ENCODE results near the gene TDRKH.

DNA sequence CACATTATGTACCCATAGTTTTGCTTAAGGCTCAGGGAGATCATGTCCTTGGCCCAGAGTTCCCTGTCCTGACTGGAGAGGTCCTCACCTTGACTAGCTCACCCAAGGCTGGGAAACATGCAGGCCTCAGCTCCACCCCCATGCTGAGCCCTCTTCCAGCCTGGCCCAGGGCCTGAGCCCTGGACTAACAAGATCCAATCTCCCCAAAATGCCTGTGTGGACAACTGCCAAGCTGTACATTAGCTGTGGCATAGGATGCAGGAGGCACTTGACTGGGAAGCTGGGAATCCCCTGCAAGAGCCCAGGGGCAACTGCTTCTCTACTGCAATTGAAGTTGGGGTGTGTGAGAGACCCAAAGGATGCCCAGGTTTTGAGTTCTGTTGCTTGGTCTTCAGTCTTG, 12.9 kb upstream of the TDRKH start:
- TF ChIP-seq, protein P1, sequence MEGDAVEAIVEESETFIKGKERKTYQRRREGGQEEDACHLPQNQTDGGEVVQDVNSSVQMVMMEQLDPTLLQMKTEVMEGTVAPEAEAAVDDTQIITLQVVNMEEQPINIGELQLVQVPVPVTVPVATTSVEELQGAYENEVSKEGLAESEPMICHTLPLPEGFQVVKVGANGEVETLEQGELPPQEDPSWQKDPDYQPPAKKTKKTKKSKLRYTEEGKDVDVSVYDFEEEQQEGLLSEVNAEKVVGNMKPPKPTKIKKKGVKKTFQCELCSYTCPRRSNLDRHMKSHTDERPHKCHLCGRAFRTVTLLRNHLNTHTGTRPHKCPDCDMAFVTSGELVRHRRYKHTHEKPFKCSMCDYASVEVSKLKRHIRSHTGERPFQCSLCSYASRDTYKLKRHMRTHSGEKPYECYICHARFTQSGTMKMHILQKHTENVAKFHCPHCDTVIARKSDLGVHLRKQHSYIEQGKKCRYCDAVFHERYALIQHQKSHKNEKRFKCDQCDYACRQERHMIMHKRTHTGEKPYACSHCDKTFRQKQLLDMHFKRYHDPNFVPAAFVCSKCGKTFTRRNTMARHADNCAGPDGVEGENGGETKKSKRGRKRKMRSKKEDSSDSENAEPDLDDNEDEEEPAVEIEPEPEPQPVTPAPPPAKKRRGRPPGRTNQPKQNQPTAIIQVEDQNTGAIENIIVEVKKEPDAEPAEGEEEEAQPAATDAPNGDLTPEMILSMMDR (conservative IDR thresholded peaks at IDR 0.05; ENCODE audit: low read depth in 2 of 2): no peak
- TF ChIP-seq ETS1 (IDR thresholded peaks at IDR 0.05) (no peak), EZH2phosphoT487 (IDR thresholded peaks at IDR 0.05; ENCODE audit: unreplicated experiment) (no peak), EZH2 (IDR thresholded peaks at IDR 0.05; ENCODE audit: low read depth, unreplicated experiment) (no peak), POLR2AphosphoS5 (IDR thresholded peaks at IDR 0.05; ENCODE audit: low read depth) (no peak), CREB1 (CRISPR knock-in tag; IDR thresholded peaks at IDR 0.05; ENCODE audit: low read depth) (no peak), STAT1 (IDR thresholded peaks at IDR 0.05; ENCODE audit: unreplicated experiment) (no peak), JUNB (IDR thresholded peaks at IDR 0.05; ENCODE audit: unreplicated experiment) (no peak), ZNF331 (CRISPR knock-in tag; IDR thresholded peaks at IDR 0.05; ENCODE audit: low read depth) (no peak), NANOG (IDR thresholded peaks at IDR 0.05; ENCODE audit: borderline replicate concordance) (no peak)
- TF ChIP-seq, protein P2, sequence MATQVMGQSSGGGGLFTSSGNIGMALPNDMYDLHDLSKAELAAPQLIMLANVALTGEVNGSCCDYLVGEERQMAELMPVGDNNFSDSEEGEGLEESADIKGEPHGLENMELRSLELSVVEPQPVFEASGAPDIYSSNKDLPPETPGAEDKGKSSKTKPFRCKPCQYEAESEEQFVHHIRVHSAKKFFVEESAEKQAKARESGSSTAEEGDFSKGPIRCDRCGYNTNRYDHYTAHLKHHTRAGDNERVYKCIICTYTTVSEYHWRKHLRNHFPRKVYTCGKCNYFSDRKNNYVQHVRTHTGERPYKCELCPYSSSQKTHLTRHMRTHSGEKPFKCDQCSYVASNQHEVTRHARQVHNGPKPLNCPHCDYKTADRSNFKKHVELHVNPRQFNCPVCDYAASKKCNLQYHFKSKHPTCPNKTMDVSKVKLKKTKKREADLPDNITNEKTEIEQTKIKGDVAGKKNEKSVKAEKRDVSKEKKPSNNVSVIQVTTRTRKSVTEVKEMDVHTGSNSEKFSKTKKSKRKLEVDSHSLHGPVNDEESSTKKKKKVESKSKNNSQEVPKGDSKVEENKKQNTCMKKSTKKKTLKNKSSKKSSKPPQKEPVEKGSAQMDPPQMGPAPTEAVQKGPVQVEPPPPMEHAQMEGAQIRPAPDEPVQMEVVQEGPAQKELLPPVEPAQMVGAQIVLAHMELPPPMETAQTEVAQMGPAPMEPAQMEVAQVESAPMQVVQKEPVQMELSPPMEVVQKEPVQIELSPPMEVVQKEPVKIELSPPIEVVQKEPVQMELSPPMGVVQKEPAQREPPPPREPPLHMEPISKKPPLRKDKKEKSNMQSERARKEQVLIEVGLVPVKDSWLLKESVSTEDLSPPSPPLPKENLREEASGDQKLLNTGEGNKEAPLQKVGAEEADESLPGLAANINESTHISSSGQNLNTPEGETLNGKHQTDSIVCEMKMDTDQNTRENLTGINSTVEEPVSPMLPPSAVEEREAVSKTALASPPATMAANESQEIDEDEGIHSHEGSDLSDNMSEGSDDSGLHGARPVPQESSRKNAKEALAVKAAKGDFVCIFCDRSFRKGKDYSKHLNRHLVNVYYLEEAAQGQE (IDR thresholded peaks at IDR 0.05; ENCODE audit: unreplicated experiment): no peak

All from GM23338 (cell line).